Neural cell (in vitro differentiated cells): ENCODE data around the gene PTPRN2.

ENCODE experiments used
- EZH2 ChIP-seq: fragments of 200-600, 300-800 bp; shearing (Covaris generic), sonication (generic); IDR thresholded peaks from 2 replicates; pipeline ENCODE4 v1.6.1; 2014; ENCODE audit warnings: antibody characterized with exemption, low read length, borderline replicate concordance, mild to moderate bottlenecking; ENCODE audit not compliant: insufficient read depth, poor library complexity, severe bottlenecking
- RAD21 ChIP-seq: fragments of 450-650 bp; conservative IDR thresholded peaks from 2 replicates; pipeline ENCODE4 v1.6.1; 2014; ENCODE audit warnings: antibody characterized with exemption, mild to moderate bottlenecking, moderate library complexity
- TF ChIP-seq, protein P1 (sequence below): fragments of 450-650 bp; IDR thresholded peaks from 2 replicates; pipeline ENCODE4 v1.5.1; 2014; ENCODE audit warnings: antibody characterized with exemption, mild to moderate bottlenecking, moderate library complexity; ENCODE audit not compliant: poor library complexity, severe bottlenecking

DNA sequence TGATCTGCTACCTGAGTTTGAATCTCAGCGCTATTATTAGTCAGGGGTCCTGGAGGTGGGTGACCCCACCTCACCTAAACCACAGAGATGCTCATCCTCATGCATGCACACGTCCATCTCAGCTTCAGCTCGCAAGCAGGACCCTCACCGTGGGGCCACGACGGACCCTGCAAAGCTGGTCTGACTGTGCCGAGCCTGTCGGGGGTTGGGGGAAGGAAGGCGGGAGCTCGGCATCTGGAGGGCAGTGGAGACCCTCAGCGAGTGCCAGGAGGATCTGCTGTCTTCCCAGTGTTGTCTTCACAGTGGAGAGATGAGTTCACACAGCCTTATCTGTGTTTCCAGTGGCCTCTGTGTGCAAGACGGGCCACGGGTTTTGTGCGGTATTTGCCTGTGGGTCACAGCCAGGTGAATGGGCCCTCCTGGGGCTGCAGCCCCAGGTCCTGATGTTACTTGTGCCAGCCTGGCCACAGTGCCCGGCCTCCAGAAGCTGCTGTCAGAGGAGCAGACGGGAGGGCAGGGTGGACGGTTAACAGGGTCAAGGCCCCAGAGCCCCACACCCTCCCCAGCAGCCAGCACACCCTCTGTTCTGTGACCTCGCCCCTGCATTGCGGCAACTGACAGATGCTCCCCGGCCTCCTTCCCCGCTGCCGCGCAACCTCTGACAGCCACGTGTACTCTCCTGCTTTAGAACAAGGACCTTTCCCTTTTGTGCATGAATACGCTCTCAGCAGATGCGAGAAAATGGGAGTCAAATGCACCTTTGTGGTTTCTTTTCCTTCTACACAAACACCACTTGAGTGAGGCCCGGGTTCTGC lies 722.1 kb downstream of the PTPRN2 start:
- TF ChIP-seq, protein P1, sequence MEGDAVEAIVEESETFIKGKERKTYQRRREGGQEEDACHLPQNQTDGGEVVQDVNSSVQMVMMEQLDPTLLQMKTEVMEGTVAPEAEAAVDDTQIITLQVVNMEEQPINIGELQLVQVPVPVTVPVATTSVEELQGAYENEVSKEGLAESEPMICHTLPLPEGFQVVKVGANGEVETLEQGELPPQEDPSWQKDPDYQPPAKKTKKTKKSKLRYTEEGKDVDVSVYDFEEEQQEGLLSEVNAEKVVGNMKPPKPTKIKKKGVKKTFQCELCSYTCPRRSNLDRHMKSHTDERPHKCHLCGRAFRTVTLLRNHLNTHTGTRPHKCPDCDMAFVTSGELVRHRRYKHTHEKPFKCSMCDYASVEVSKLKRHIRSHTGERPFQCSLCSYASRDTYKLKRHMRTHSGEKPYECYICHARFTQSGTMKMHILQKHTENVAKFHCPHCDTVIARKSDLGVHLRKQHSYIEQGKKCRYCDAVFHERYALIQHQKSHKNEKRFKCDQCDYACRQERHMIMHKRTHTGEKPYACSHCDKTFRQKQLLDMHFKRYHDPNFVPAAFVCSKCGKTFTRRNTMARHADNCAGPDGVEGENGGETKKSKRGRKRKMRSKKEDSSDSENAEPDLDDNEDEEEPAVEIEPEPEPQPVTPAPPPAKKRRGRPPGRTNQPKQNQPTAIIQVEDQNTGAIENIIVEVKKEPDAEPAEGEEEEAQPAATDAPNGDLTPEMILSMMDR = no peak
- TF ChIP-seq EZH2 = no peak
- no peak for TF ChIP-seq RAD21
